ENCODE results near the gene CENPH. TPM values are rescaled to one million over a fixed set of nuclear protein-coding genes. Genes with fewer than 3 reads are reported as not detected.
A peak's percentile ranks its signal among the peaks of the same experiment; 100 is the strongest.

Gene CENPH
- total and polyA plus RNA-seq, 2 of the 13 experiments (the other 11 are each of a cell fraction or from before 2014, with no cell fraction given), result 11.2 to 28.8 TPM

DNA sequence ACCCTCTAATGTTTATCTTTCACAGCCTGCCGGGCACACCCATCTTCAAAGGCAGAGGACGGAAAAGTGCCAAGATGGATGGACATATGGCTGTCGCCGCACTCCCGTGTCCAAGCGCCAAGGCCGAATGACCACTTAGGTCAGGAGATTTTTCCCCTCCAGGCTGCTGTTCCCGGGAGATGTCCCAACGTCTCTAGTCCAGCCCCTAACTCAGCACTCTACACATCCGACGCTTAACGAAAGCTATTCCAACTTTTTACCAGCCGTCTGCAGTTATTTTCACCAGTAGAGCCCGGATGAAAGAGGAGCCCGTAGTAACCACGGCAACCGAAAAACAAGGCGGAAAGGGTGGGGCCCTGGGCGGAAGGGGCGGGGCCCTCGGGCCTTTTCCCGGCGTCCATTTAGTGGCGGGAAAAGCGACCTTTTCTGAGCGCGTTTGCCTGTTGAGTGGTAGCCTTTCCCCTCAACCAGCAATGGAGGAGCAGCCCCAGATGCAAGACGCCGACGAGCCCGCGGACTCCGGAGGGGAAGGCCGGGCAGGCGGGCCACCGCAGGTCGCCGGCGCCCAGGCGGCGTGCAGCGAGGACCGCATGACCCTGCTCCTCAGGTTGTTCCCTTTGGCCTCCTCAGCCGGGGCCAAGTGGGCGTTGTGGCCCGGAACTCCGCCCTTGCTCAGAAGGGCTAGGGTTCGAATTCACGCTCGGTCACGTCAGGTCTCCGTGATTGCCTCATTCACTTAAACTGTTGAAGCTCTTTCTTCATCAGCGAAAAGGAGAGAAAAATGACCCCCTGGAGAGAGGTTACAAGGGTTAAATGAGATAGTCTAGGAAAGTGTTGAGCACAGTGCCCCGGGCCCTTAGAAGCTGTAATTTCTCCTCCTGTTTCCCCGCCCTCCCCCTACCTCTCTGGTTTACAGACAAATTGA is at the start of gene CENPH (continued):
- TF ChIP-seq NCOA2 (CRISPR knock-in tag; IDR thresholded peaks at IDR 0.05) (peak; percentile 34; the same call in 1 of the 2 replicates), FOXA1 (IDR thresholded peaks at IDR 0.05) (no peak), FOXA1 (CRISPR knock-in tag; IDR thresholded peaks at IDR 0.05) (no peak), YY1 (IDR thresholded peaks at IDR 0.05; ENCODE audit: insufficient read depth, insufficient replicate concordance, low read depth, low read length) (peak; percentile 71), U2AF2 (IDR thresholded peaks at IDR 0.05; ENCODE audit: low read depth, low read length) (no peak), YEATS4 (CRISPR knock-in tag; IDR thresholded peaks at IDR 0.05; ENCODE audit: borderline replicate concordance) (peak; percentile 89; the same call in 1 of the 2 replicates), POLR2G (IDR thresholded peaks at IDR 0.05; ENCODE audit: low read depth, low read length) (peak; percentile 79), ETV5 (CRISPR knock-in tag; IDR thresholded peaks at IDR 0.05; ENCODE audit: borderline replicate concordance) (peak; percentile 48; the same call in 1 of the 2 replicates), ZNF598 (CRISPR knock-in tag; IDR thresholded peaks at IDR 0.05; ENCODE audit: borderline replicate concordance) (0 out of 2 replicates have a peak, but pooled peaks have one; percentile 35)
- TF ChIP-seq, protein P1, sequence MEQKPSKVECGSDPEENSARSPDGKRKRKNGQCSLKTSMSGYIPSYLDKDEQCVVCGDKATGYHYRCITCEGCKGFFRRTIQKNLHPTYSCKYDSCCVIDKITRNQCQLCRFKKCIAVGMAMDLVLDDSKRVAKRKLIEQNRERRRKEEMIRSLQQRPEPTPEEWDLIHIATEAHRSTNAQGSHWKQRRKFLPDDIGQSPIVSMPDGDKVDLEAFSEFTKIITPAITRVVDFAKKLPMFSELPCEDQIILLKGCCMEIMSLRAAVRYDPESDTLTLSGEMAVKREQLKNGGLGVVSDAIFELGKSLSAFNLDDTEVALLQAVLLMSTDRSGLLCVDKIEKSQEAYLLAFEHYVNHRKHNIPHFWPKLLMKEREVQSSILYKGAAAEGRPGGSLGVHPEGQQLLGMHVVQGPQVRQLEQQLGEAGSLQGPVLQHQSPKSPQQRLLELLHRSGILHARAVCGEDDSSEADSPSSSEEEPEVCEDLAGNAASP (CRISPR knock-in tag; IDR thresholded peaks at IDR 0.05; ENCODE audit: borderline replicate concordance), result peak; percentile 23; the same call in 1 of the 2 replicates
- TF ChIP-seq, protein P2, sequence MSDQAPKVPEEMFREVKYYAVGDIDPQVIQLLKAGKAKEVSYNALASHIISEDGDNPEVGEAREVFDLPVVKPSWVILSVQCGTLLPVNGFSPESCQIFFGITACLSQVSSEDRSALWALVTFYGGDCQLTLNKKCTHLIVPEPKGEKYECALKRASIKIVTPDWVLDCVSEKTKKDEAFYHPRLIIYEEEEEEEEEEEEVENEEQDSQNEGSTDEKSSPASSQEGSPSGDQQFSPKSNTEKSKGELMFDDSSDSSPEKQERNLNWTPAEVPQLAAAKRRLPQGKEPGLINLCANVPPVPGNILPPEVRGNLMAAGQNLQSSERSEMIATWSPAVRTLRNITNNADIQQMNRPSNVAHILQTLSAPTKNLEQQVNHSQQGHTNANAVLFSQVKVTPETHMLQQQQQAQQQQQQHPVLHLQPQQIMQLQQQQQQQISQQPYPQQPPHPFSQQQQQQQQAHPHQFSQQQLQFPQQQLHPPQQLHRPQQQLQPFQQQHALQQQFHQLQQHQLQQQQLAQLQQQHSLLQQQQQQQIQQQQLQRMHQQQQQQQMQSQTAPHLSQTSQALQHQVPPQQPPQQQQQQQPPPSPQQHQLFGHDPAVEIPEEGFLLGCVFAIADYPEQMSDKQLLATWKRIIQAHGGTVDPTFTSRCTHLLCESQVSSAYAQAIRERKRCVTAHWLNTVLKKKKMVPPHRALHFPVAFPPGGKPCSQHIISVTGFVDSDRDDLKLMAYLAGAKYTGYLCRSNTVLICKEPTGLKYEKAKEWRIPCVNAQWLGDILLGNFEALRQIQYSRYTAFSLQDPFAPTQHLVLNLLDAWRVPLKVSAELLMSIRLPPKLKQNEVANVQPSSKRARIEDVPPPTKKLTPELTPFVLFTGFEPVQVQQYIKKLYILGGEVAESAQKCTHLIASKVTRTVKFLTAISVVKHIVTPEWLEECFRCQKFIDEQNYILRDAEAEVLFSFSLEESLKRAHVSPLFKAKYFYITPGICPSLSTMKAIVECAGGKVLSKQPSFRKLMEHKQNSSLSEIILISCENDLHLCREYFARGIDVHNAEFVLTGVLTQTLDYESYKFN (CRISPR knock-in tag; conservative IDR thresholded peaks at IDR 0.05), result peak; percentile 48; the same call in 1 of the 2 replicates
- TF ChIP-seq, protein P3, sequence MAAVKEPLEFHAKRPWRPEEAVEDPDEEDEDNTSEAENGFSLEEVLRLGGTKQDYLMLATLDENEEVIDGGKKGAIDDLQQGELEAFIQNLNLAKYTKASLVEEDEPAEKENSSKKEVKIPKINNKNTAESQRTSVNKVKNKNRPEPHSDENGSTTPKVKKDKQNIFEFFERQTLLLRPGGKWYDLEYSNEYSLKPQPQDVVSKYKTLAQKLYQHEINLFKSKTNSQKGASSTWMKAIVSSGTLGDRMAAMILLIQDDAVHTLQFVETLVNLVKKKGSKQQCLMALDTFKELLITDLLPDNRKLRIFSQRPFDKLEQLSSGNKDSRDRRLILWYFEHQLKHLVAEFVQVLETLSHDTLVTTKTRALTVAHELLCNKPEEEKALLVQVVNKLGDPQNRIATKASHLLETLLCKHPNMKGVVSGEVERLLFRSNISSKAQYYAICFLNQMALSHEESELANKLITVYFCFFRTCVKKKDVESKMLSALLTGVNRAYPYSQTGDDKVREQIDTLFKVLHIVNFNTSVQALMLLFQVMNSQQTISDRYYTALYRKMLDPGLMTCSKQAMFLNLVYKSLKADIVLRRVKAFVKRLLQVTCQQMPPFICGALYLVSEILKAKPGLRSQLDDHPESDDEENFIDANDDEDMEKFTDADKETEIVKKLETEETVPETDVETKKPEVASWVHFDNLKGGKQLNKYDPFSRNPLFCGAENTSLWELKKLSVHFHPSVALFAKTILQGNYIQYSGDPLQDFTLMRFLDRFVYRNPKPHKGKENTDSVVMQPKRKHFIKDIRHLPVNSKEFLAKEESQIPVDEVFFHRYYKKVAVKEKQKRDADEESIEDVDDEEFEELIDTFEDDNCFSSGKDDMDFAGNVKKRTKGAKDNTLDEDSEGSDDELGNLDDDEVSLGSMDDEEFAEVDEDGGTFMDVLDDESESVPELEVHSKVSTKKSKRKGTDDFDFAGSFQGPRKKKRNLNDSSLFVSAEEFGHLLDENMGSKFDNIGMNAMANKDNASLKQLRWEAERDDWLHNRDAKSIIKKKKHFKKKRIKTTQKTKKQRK (IDR thresholded peaks at IDR 0.05; ENCODE audit: low read length), result no peak

Data from HepG2 (cell line).